ENCODE measurements around the gene ABCF3. TPM values are rescaled to one million over a fixed set of nuclear protein-coding genes. Genes with fewer than 3 reads are reported as not detected.

ABCF3 gene
- polyA plus RNA-seq (2013, experiment 1 of 2): 17.7 TPM
- polyA plus RNA-seq (2013, experiment 2 of 2): 16.0 TPM

DNA sequence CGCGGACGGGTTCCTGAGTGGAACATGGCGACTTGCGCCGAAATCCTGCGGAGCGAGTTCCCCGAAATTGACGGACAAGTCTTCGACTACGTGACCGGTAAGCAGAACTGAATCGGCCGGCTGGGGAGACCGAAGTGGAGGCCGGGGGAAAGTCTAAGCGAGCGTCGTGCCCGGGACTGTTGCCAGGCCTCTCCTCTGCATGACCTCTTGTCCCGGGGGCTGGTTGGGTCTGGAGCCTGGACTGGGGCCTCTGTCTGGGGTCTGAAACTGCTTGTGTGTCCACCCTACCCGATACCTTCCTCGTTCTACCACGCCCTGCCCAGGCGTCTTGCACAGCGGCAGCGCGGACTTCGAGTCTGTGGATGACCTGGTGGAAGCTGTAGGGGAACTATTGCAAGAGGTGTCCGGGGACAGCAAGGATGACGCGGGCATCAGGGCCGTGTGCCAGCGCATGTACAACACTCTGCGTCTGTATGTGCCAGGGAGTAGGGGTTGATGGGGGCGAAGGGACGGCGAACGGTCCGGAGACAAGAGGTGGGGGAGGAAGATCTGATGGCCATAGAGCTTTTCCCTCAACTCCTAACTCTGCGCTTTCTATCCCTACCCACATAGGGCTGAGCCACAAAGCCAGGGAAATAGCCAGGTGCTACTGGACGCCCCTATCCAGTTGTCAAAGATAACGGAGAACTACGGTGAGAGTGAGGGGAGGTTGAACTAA, at the start of gene ABCF3:
Gene ABCF3, plus strand, starts transcription at position 16 of the 718 bp plus-strand sequence. Its CDS starts 9 bp downstream, at position 25.
- peak within 1 kb of the TSS; percentile 80 to 91 for H3K4me3 ChIP-seq (ENCODE audit: low read length in 2 of 2)
- peak within 1 kb of the TSS; percentile 57 for H3K23ac ChIP-seq (ENCODE audit: low read depth, low read length, poor library complexity)
- peak within 1 kb of the TSS; percentile 90 for H3K18ac ChIP-seq (ENCODE audit: low read length)
- H2BK15ac ChIP-seq (ENCODE audit: low read length): no peak within 1 kb of the TSS
- peak within 1 kb of the TSS; percentile 98 for H3K9ac ChIP-seq (ENCODE audit: low read depth, low read length, poor library complexity)
- no peak within 1 kb of the TSS for H4K91ac ChIP-seq (ENCODE audit: low read depth, low read length, poor library complexity)
- H2AK5ac ChIP-seq (ENCODE audit: low read depth, low read length): peak within 1 kb of the TSS; percentile 56
- peak within 1 kb of the TSS; percentile 48 for H2BK120ac ChIP-seq (ENCODE audit: low read depth, low read length)
- peak within 1 kb of the TSS; percentile 93 for H3K4me2 ChIP-seq (ENCODE audit: insufficient read depth, low read length, poor library complexity, severe bottlenecking)
- no peaks in the 10 kb centered on the region for H3K9me3 ChIP-seq (replicated peaks in 1 of 2; ENCODE audit: control insufficient read depth in 2 of 2, insufficient read depth in 1 of 2, low read depth in 1 of 2, low read length in 2 of 2)
- H3K27ac ChIP-seq (replicated peaks; ENCODE audit: low read length): peak within 1 kb of the TSS; percentile 88
- H3K27me3 ChIP-seq (ENCODE audit: control insufficient read depth in 3 of 3, insufficient read depth in 3 of 3, low read depth in 1 of 3, low read length in 3 of 3): no peaks in the 10 kb centered on the region
- H3K79me1 ChIP-seq (ENCODE audit: low read depth, low read length): peaks cover 17% of the 10 kb centered on the region
- no peak for DNase-seq (ENCODE audit: low spot score)
- H3K36me3 ChIP-seq (replicated peaks in 1 of 2; ENCODE audit: control insufficient read depth in 2 of 2, insufficient read depth in 2 of 2, low read length in 2 of 2): peaks cover 52 to 77% of the 10 kb centered on the region in 2 donors
- H2BK12ac ChIP-seq (ENCODE audit: low read length): no peak within 1 kb of the TSS
- H3K4me1 ChIP-seq (ENCODE audit: control insufficient read depth in 2 of 2, insufficient read depth in 1 of 2, low read depth in 1 of 2, low read length in 2 of 2): peaks cover 4 to 7% of the 10 kb centered on the region in 2 donors
- peak within 1 kb of the TSS; percentile 84 for H2AFZ ChIP-seq (ENCODE audit: low read length)
- peak within 1 kb of the TSS; percentile 32 for H3K14ac ChIP-seq (ENCODE audit: low read length)
- H4K8ac ChIP-seq (ENCODE audit: low read depth, low read length): no peak within 1 kb of the TSS
- H2BK5ac ChIP-seq (ENCODE audit: low read length): no peak within 1 kb of the TSS
- H3K4ac ChIP-seq (ENCODE audit: low read length): peak within 1 kb of the TSS; percentile 84
- WGBS, 2 donors (ENCODE audit: extremely low coverage in 2 of 2, insufficient read length in 2 of 2, insufficient replicate concordance in 1 of 2): no CpG with 5 or more reads among the region's 45 CpGs

DNA sequence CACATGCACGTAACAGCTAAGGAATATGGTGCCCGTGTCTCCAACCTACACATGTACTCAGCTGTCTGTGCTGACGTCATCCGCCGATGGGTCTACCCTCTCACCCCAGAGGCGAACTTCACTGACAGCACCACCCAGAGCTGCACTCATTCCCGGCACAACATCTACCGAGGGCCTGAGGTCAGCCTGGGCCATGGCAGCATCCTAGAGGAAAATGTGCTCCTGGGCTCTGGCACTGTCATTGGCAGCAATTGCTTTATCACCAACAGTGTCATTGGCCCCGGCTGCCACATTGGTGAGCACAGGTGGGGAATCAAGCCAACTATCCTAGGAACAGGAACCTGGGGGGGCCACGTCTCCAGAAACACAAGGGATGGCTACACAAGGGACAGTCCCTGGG, 45.6 kb upstream of the ABCF3 start:
- H3K27me3 ChIP-seq (ENCODE audit: control insufficient read depth in 3 of 3, insufficient read depth in 3 of 3, low read depth in 1 of 3, low read length in 3 of 3): no peaks in the 10 kb centered on the region
- H2BK5ac ChIP-seq (ENCODE audit: low read length): no peak overlapping the region
- H3K23ac ChIP-seq (ENCODE audit: low read depth, low read length, poor library complexity): no peak overlapping the region
- WGBS, 2 donors (ENCODE audit: extremely low coverage in 2 of 2, insufficient read length in 2 of 2, insufficient replicate concordance in 1 of 2): no CpG with 5 or more reads among the region's 10 CpGs
- H2BK15ac ChIP-seq (ENCODE audit: low read length): no peak overlapping the region
- H2AK5ac ChIP-seq (ENCODE audit: low read depth, low read length): no peak overlapping the region
- no peak overlapping the region for H3K4me2 ChIP-seq (ENCODE audit: insufficient read depth, low read length, poor library complexity, severe bottlenecking)
- H3K27ac ChIP-seq (replicated peaks; ENCODE audit: low read length): no peak overlapping the region
- no peak overlapping the region for H2BK12ac ChIP-seq (ENCODE audit: low read length)
- no peaks in the 10 kb centered on the region for H3K9me3 ChIP-seq (replicated peaks in 1 of 2; ENCODE audit: control insufficient read depth in 2 of 2, insufficient read depth in 1 of 2, low read depth in 1 of 2, low read length in 2 of 2)
- no peak overlapping the region for H2AFZ ChIP-seq (ENCODE audit: low read length)
- no peak overlapping the region for H3K4ac ChIP-seq (ENCODE audit: low read length)
- no peaks in the 10 kb centered on the region for H3K79me1 ChIP-seq (ENCODE audit: low read depth, low read length)
- no peak overlapping the region for H4K91ac ChIP-seq (ENCODE audit: low read depth, low read length, poor library complexity)
- peaks cover 2 to 9% of the 10 kb centered on the region in 2 donors for H3K4me1 ChIP-seq (ENCODE audit: control insufficient read depth in 2 of 2, insufficient read depth in 1 of 2, low read depth in 1 of 2, low read length in 2 of 2)
- H4K8ac ChIP-seq (ENCODE audit: low read depth, low read length): no peak overlapping the region
- no peak for DNase-seq (ENCODE audit: low spot score)
- no peak overlapping the region for H2BK120ac ChIP-seq (ENCODE audit: low read depth, low read length)
- no peak overlapping the region for H3K4me3 ChIP-seq (ENCODE audit: low read length in 2 of 2)
- H3K14ac ChIP-seq (ENCODE audit: low read length): no peak overlapping the region
- H3K18ac ChIP-seq (ENCODE audit: low read length): no peak overlapping the region
- peaks cover 48 to 79% of the 10 kb centered on the region in 2 donors for H3K36me3 ChIP-seq (replicated peaks in 1 of 2; ENCODE audit: control insufficient read depth in 2 of 2, insufficient read depth in 2 of 2, low read length in 2 of 2)
- no peak overlapping the region for H3K9ac ChIP-seq (ENCODE audit: low read depth, low read length, poor library complexity)

- no peak for DNase-seq (ENCODE audit: low spot score)
- Histone ChIP-seq H3K4me1 (ENCODE audit: control insufficient read depth in 2 of 2, insufficient read depth in 1 of 2, low read depth in 1 of 2, low read length in 2 of 2) (no peaks in the 10 kb centered on the region), H3K14ac (ENCODE audit: low read length) (no peak overlapping the region), H2BK15ac (ENCODE audit: low read length) (no peak overlapping the region), H3K79me1 (ENCODE audit: low read depth, low read length) (no peaks in the 10 kb centered on the region), H3K4me2 (ENCODE audit: insufficient read depth, low read length, poor library complexity, severe bottlenecking) (no peak overlapping the region), H3K27ac (replicated peaks; ENCODE audit: low read length) (no peak overlapping the region), H3K4me3 (ENCODE audit: low read length in 2 of 2) (no peak overlapping the region), H4K8ac (ENCODE audit: low read depth, low read length) (no peak overlapping the region), H3K36me3 (replicated peaks in 1 of 2; ENCODE audit: control insufficient read depth in 2 of 2, insufficient read depth in 2 of 2, low read length in 2 of 2) (peaks cover 48 to 87% of the 10 kb centered on the region in 2 donors), H3K18ac (ENCODE audit: low read length) (no peak overlapping the region), H2AFZ (ENCODE audit: low read length) (no peak overlapping the region), H2BK5ac (ENCODE audit: low read length) (no peak overlapping the region), H3K23ac (ENCODE audit: low read depth, low read length, poor library complexity) (no peak overlapping the region), H2BK12ac (ENCODE audit: low read length) (no peak overlapping the region), H2BK120ac (ENCODE audit: low read depth, low read length) (no peak overlapping the region), H4K91ac (ENCODE audit: low read depth, low read length, poor library complexity) (no peak overlapping the region), H3K27me3 (ENCODE audit: control insufficient read depth in 3 of 3, insufficient read depth in 3 of 3, low read depth in 1 of 3, low read length in 3 of 3) (no peaks in the 10 kb centered on the region), H3K9me3 (replicated peaks in 1 of 2; ENCODE audit: control insufficient read depth in 2 of 2, insufficient read depth in 1 of 2, low read depth in 1 of 2, low read length in 2 of 2) (no peaks in the 10 kb centered on the region), H3K4ac (ENCODE audit: low read length) (no peak overlapping the region), H3K9ac (ENCODE audit: low read depth, low read length, poor library complexity) (no peak overlapping the region), H2AK5ac (ENCODE audit: low read depth, low read length) (no peak overlapping the region)
- no CpG with 5 or more reads among the region's 7 CpGs for WGBS, 2 donors (ENCODE audit: extremely low coverage in 2 of 2, insufficient read length in 2 of 2, insufficient replicate concordance in 1 of 2)
Measured at GRCh38 chr3:184142199-184142598, 43.8 kb upstream of the ABCF3 start.

DNA sequence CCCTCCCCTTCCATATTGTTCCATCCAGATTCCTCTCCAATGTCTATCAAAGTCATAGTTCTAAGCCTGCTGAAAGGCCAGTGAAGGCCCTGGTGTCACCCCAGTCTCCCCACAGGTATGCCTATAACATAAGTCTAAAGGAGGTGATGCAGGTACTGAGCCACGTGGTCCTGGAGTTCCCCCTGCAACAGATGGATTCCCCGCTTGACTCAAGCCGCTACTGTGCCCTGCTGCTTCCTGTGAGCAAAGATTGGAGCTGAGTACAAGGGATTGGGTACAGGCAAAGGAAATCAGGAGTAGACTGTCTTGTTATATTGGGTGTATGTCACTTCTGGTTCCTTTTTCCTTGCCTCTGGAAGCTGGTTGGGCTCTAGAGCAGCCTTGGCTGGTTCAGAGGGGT, 42.7 kb upstream of the ABCF3 start:
- no peak overlapping the region for H4K8ac ChIP-seq (ENCODE audit: low read depth, low read length)
- H3K79me1 ChIP-seq (ENCODE audit: low read depth, low read length): no peaks in the 10 kb centered on the region
- no peak overlapping the region for H3K4ac ChIP-seq (ENCODE audit: low read length)
- peak overlapping the region in 1 of 2 donors; percentile 67 for H3K4me3 ChIP-seq (ENCODE audit: low read length in 2 of 2)
- no peaks in the 10 kb centered on the region for H3K27me3 ChIP-seq (ENCODE audit: control insufficient read depth in 3 of 3, insufficient read depth in 3 of 3, low read depth in 1 of 3, low read length in 3 of 3)
- H2BK12ac ChIP-seq (ENCODE audit: low read length): no peak overlapping the region
- H2BK15ac ChIP-seq (ENCODE audit: low read length): no peak overlapping the region
- H2AFZ ChIP-seq (ENCODE audit: low read length): no peak overlapping the region
- H3K27ac ChIP-seq (replicated peaks; ENCODE audit: low read length): no peak overlapping the region
- no peak overlapping the region for H3K4me2 ChIP-seq (ENCODE audit: insufficient read depth, low read length, poor library complexity, severe bottlenecking)
- H3K4me1 ChIP-seq (ENCODE audit: control insufficient read depth in 2 of 2, insufficient read depth in 1 of 2, low read depth in 1 of 2, low read length in 2 of 2): no peaks in the 10 kb centered on the region
- H3K9ac ChIP-seq (ENCODE audit: low read depth, low read length, poor library complexity): no peak overlapping the region
- no peak overlapping the region for H3K23ac ChIP-seq (ENCODE audit: low read depth, low read length, poor library complexity)
- H3K9me3 ChIP-seq (replicated peaks in 1 of 2; ENCODE audit: control insufficient read depth in 2 of 2, insufficient read depth in 1 of 2, low read depth in 1 of 2, low read length in 2 of 2): no peaks in the 10 kb centered on the region
- no peak overlapping the region for H4K91ac ChIP-seq (ENCODE audit: low read depth, low read length, poor library complexity)
- H3K18ac ChIP-seq (ENCODE audit: low read length): no peak overlapping the region
- no peak overlapping the region for H2BK120ac ChIP-seq (ENCODE audit: low read depth, low read length)
- no peak overlapping the region for H2AK5ac ChIP-seq (ENCODE audit: low read depth, low read length)
- DNase-seq (ENCODE audit: low spot score): no peak
- H3K14ac ChIP-seq (ENCODE audit: low read length): no peak overlapping the region
- H2BK5ac ChIP-seq (ENCODE audit: low read length): no peak overlapping the region
- no CpG with 5 or more reads among the region's 3 CpGs for WGBS, 2 donors (ENCODE audit: extremely low coverage in 2 of 2, insufficient read length in 2 of 2, insufficient replicate concordance in 1 of 2)
- H3K36me3 ChIP-seq (replicated peaks in 1 of 2; ENCODE audit: control insufficient read depth in 2 of 2, insufficient read depth in 2 of 2, low read length in 2 of 2): peaks cover 44 to 76% of the 10 kb centered on the region in 2 donors

All from neuronal stem cell (in vitro differentiated cells).